GM19239 (cell line): ENCODE results near the gene NGF.
A peak's percentile ranks its signal among the peaks of the same experiment; 100 is the strongest.
"Not testable (repeated sequence)": the region's sequence is repeated elsewhere in the genome, so short reads cannot be mapped to it uniquely, and the experiment has no call there.

Source experiments
- DNase-seq: peaks from one replicate; pipeline ENCODE4 v3.0.0; 2011; ENCODE audit warnings: low spot score; ENCODE audit not compliant: insufficient read length
- FAIRE-seq: peaks from 2 replicates; lab custom pipeline; 2011; peaks lifted over from hg19 to GRCh38; lab: Jason Lieb, UNC

NGF gene

DNA sequence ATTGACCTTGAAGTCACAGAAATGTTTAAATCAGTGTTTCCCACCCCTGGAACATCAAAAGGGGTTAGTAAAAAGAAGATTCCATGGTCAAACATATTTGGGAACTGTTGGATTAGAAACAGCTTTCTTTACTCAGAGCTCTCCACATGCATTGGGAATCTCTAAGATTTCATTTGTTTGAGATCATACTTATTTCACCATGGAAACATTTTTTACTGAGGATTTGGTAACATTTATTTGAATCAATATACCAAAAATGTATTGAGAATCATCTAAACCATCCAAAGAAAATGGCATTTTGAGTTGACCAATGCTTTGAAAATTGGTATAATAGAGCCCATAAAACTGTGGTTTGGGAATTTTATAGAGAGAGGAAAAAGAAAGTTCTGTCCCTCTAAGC lies 25.3 kb downstream of the NGF start:
- DNase-seq (no peak), FAIRE-seq (no peak)

- DNase-seq = no peak
- no peak for FAIRE-seq
Observed at GRCh38 chr1:115311474-115311989, 26.5 kb downstream of the NGF start.

DNA sequence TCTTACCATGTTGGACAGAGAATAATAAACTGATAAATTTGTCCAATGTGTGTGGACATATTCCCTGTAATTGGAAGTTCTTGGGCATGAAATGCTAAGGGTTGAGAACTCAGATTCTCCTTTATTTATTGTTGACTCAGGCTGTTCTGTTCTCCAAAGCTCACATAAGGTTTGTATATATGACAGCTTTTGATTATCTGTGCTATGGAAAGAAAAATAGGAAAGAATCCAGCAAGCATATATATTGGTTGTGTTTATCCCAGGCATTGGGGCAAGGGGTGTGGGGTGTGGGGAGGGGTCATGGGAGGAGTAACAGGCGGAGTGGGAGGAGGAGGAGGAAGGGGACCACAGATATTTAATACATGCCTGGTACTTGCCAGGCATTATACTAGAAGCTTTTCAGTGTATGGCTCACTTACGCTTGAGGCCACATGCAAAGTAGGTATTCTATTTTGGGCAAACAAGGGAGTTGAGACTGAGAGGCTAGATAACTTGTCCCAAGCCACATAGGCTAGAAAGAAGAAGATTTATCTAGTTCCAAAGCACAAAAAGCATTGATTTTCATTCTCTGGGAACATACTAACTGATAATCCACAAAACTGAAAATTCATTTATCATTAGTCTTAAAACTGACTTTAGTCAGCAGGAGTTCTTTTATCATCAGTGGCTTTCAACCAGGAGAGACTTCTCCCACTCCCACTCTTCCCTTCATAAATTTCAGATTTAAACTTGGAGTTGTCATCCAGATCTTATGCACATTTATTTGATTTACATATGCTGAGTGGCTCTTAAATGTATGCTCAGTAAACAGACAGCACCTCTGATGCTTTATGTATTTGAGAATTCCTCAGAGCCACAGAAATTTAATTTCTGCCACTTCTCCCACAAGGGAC lies 27.2 kb downstream of the NGF start:
- no peak for FAIRE-seq

GRCh38 chr1:115309504-115309903 lies 28.5 kb downstream of the NGF start:
- not testable (repeated sequence) for FAIRE-seq, DNase-seq

More for the DNA sequence above, 27.2 kb downstream of the NGF start:
- DNase-seq = no peak

- no peak for DNase-seq
- FAIRE-seq = no peak
Observed at GRCh38 chr1:115308969-115309368, 29.1 kb downstream of the NGF start.

DNA sequence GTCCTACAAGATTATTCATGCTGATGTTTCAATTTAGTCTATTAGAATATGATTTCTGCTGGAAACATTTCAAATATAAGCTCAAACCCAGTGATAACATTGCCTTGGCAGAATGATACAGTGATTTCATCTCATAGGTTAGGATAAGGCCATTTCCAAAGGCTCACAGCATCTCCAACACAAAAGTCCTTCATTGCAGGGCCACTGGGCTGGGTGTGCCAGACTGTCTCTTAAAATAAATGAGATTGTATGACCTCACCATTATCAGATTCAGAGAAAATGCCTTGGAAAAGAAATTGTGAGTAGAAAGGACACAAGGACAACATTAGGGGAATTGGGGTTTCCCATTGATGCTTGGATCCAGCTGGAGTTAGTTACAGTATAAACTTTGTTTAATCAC lies 30.4 kb downstream of the NGF start:
- DNase-seq (no peak), FAIRE-seq (no peak)

DNA sequence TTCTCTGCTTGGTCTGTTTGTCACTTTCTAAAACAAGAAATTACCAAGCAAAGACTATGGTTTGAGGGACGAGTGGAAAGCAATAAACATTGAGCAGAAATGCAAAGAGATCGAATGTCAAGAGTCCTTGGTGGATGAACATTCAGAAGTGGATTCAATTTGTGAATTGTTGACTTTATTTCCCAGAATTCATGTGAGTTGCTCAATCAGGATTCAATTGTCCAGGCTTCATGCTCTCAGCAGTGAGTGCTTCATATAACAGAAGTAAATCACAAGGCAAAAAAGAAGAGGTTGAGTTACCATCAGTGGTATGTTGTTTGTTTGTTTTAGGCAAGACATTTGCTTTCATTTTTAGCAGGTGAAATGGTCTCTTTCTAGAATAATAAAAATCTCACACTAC lies 31.9 kb downstream of the NGF start:
- no peak for DNase-seq
- no peak for FAIRE-seq

- FAIRE-seq (no peak), DNase-seq (no peak)
Observed at GRCh38 chr1:115303364-115303763, 34.7 kb downstream of the NGF start.

DNA sequence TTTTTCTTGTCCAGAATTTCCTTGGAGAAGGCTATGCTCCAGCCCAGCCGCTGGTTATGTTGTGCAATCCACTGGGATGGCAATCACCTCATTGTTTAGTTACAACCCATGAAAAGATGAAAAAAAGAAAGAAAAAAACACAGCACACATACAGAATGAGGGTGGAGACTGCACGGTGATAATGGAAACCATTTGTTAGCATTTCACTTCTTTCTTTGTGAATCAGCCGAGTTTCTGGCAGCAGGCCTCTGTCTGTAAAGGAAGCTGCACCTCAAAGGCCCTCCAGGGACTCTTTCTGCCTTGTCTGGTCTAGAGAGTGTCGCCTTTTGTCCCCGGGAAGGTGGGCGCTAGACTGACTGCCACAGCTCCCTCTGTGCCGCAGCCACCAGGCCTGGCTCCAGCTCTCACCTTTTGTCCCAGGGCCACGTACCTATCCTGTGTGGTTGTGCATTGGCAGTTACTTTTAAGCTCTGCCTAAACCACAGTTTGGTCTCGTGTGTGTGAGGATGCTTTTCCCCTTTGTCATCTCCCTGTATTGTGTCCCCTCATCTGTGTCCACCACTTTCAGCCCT lies 35.6 kb downstream of the NGF start:
- DNase-seq = no peak
- FAIRE-seq = no peak

DNA sequence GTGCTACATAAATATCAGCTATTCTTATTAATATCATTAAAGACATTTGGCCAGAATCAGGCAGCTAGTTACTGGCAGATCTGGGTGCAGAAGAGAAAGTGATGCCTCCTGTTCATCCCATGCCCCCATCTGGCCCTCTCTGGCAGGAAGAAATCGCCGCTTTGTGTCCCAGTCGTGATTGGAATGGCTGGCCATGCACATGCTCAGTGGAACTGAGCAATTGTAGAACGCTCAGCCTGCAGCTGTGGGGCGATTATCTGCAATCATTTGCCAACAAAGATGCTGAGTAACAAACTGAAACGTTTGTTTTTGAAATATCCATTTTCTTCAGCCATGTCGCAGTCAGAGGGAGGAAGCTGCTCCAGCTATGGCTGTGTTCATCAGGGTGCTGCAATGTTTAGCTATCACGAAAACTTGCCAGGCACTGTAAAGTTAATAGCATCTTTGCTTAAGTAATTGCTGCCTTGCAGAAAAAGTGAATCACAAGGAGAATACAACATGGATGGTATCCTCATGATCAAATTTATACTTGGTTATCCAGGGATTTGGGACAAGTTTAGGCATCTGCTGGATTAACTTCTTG lies 36.5 kb downstream of the NGF start:
- FAIRE-seq = no peak

GRCh38 chr1:115300087-115300876 lies 37.8 kb downstream of the NGF start:
- DNase-seq = no peak
- no peak for FAIRE-seq

More for the DNA sequence above, 36.5 kb downstream of the NGF start:
- DNase-seq = no peak

DNA sequence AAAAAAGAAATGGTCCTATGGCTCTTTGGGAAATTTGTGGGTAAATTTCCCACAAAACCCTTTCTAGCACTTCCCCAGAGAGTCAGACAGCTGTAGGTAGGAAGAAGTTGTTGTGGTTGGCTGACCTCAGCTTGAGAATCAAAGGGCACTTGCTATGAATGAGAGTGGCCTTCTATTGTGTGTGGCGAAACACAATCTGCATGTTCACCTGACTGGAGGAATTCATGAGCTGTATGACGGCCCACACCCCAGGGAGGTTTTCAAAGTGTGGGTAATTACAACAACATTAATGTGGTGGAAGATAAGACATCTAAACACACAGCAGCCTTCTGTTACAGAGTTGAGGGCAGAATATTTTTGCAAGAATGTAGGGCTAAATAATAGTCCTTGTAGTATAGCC lies 38.8 kb downstream of the NGF start:
- no peak for DNase-seq
- FAIRE-seq = no peak

DNA sequence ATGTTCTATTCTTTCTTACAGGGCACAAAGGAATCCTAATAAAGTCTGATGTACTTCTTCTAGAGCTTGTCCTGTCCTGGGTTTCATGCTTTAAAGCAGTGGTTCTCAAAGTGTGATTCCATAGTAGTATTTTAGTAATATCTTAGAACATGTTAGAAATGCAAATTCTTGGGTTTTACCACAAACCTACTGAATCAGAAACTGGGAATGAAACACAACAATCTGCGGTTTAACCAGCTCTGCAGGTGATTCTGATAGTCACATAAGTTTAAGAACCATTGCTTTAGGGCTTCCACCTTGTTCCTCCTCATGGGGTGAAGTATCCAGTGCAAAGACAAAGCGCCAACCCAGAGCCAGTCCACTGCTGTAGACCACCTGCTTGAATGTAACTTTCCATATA lies 41.1 kb downstream of the NGF start:
- peak; percentile 51 for FAIRE-seq

GRCh38 chr1:115295904-115296696 lies 41.9 kb downstream of the NGF start:
- FAIRE-seq (no peak), DNase-seq (no peak)

More for the DNA sequence above, 41.1 kb downstream of the NGF start:
- peak; percentile 19 for DNase-seq

DNA sequence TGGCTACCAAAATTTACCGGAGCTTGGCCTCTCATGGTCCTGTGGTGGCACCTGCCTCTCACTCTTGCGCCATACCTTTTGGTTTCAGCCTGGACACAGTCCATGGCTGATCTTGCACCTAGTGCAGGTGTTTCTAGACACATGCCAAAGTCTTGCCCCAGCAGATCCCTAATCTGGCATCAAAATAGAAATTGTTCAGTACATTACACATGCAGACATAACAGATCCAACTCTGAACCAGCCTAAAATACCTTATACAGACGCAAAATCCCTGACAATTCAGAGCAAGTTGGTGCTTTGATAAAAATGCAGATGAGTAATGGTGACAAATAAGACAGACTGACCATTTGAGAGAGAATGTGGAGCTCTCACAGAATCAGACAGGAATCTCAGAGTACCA lies 44.1 kb downstream of the NGF start:
- FAIRE-seq (no peak), DNase-seq (no peak)

DNA sequence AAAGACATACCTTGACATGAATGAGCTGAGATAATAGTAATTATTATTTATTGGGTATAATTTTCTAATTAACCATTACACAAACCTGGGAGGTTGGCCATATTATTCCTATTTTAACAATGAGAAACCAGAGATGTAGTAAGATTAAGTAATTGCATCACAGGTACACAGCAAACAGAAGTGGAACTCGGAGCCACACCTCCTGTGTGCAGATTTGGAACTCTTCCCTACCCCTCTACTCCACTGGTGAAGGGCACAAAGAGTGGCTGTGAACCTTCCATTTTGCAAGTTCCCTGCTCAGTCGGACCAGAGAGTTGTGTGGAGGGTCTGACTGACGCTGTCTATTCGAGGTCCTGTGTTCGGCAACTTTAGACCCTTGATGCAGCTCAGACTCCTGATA lies 45.0 kb downstream of the NGF start:
- DNase-seq = no peak
- no peak for FAIRE-seq

- no peak for DNase-seq
- no peak for FAIRE-seq
Observed at GRCh38 chr1:115291741-115292140, 46.3 kb downstream of the NGF start.

DNA sequence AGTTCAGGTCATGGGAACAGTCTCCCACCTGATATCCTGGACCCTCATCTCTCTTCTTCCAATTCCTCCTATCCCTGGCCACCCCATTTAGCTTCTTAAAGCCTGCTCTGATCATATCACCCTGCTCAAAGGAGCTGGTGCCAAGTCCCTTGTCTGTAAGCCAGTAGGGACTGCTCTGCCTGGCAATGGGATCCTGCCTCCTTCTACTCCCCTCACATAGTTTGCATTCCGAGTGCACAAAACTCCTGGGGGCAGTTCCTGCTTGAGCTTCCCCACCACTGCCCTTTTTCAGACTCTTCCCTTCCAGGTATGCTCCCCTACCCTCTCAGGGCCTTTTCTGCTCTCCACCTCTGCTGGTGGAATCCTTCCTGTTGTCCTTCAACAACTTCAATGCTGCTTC lies 48.1 kb downstream of the NGF start:
- DNase-seq = no peak
- no peak for FAIRE-seq

DNA sequence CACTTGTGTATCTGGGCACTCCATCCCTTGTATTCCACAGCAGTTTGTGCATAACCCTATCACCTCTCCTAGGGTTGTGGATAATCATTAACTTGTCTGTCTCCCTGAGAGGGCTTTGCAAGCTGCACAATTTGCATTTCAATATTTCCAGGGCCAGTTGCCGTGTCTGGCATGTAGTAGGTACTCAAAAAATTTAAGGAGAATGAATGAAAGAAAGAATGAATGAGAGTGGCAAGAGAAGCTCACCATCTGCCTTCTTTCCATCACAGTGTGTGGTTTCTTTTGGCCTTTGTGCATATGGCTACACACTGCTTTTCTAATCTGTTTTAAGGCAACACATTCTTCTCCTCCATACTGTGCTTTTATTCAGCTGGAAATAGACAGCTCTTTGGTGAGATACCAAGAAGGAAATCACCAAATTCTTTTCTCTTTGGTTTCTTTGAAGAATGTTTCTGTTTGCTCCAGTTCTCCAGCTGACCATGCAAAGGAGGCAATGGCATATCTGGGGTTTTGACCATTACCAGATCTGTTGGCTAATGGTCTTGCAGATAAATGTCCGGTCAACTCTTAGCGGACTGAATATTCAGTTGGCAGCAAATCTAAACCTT lies 49.4 kb downstream of the NGF start:
- DNase-seq (no peak), FAIRE-seq (no peak)
